ENCODE data around the gene CCT7.
"Not testable (repeated sequence)": the region's sequence is repeated elsewhere in the genome, so short reads cannot be mapped to it uniquely, and the experiment has no call there.

CCT7 gene

GRCh38 chr2:73233932-73234832 lies at the start of gene CCT7:
CCT7 (plus strand) TSS chr2:73234308; CDS start chr2:73234379, 71 bp downstream.
- DNase-seq (ENCODE audit: low spot score) = peak; percentile 93
- TF ChIP-seq CTCF (IDR thresholded peaks at IDR 0.05; ENCODE audit: extremely low read depth, missing control alignments) = no peak

GRCh38 chr2:73185965-73186364 lies 48.1 kb upstream of the CCT7 start:
- TF ChIP-seq CTCF (IDR thresholded peaks at IDR 0.05; ENCODE audit: extremely low read depth, missing control alignments) = no peak
- DNase-seq (ENCODE audit: low spot score) = no peak

GRCh38 chr2:73187549-73187948 lies 46.6 kb upstream of the CCT7 start:
- no peak for TF ChIP-seq CTCF (IDR thresholded peaks at IDR 0.05; ENCODE audit: extremely low read depth, missing control alignments)
- DNase-seq (ENCODE audit: low spot score) = no peak

- TF ChIP-seq CTCF (IDR thresholded peaks at IDR 0.05; ENCODE audit: extremely low read depth, missing control alignments) = no peak
- no peak for DNase-seq (ENCODE audit: low spot score)
Observed at GRCh38 chr2:73197579-73197978, 36.5 kb upstream of the CCT7 start.

- not testable (repeated sequence) for DNase-seq (ENCODE audit: low spot score)
Observed at GRCh38 chr2:73200281-73200680, 33.8 kb upstream of the CCT7 start.

GRCh38 chr2:73202156-73203054 lies 31.7 kb upstream of the CCT7 start, which contains the start of gene NOTO:
NOTO (plus strand) TSS chr2:73202574; CDS start chr2:73202667, 93 bp downstream.
- TF ChIP-seq CTCF (IDR thresholded peaks at IDR 0.05; ENCODE audit: extremely low read depth, missing control alignments) = no peak
- DNase-seq (ENCODE audit: low spot score) = no peak

GRCh38 chr2:73203055-73203681 lies 30.9 kb upstream of the CCT7 start:
- no peak for DNase-seq (ENCODE audit: low spot score)
- TF ChIP-seq CTCF (IDR thresholded peaks at IDR 0.05; ENCODE audit: extremely low read depth, missing control alignments) = no peak

Data from GM20000 (cell line).